Ovary (tissue), 9 donors: ENCODE results near the gene TTLL11. TPM values are rescaled to one million over a fixed set of nuclear protein-coding genes. Genes with fewer than 3 reads are reported as not detected.

Experiments
- DNase-seq, 5 donors: peaks; one replicate each; pipeline ENCODE4 v3.0.0-alpha.2; 2019 to 2020
- H3K27ac ChIP-seq, 2 donors: fragments of 200-600 bp; one replicate each; pipeline versions ENCODE4 v1.5.1 to v1.8.0; 2019 to 2022
- H3K27me3 ChIP-seq: fragments of 200-600 bp; one replicate; pipeline ENCODE4 v1.8.0; 2022
- H3K36me3 ChIP-seq: fragments of 200-600 bp; sonication (generic); one replicate; pipeline ENCODE4 v1.5.1; 2019
- H3K4me1 ChIP-seq: one replicate; pipeline ENCODE4 v1.8.1; 2013; ENCODE audit warnings: mild to moderate bottlenecking, moderate library complexity; ENCODE audit not compliant: insufficient read depth
- H3K4me3 ChIP-seq: fragments of 200-600 bp; sonication (generic); one replicate; pipeline ENCODE4 v1.5.1; 2017
- H3K9me3 ChIP-seq, 2 donors: fragments of 200-600 bp in 1 of 2; sonication (generic) in 1 of 2; one replicate each; pipeline versions ENCODE4 v1.5.1 to v1.8.1; 2013 to 2019; ENCODE audit warnings: mild to moderate bottlenecking in 1 of 2, moderate library complexity in 1 of 2
- EP300 ChIP-seq: sonication (generic); formaldehyde crosslinking; IDR thresholded peaks from one replicate; pipeline ENCODE4 v1.6.1; 2017; ENCODE audit warnings: antibody characterized with exemption
- POLR2A ChIP-seq: fragments of 450-650 bp; IDR thresholded peaks from one replicate; pipeline ENCODE4 v1.6.1; 2017; ENCODE audit warnings: antibody characterized with exemption, mild to moderate bottlenecking, moderate library complexity
- WGBS, 3 donors: extraction: QIAGEN DNeasy Blood & Tissue Kit in 1 of 3; methylation state at CpG; one replicate each; pipeline versions ENCODE4 v1.1.5 to v1.1.7; 2013 to 2017; 5-methylcytosine and 5-hydroxymethylcytosine counted together
- intact Hi-C, 4 donors: fragments of 100-400 bp; cut with DNase I; formaldehyde crosslinking; loops; one replicate each; pipeline versions ENCODE4 v1.11.0 to v1.15.1; 2022 to 2023
- polyA plus RNA-seq, 2 donors: library from polyadenylated mRNA; stranded (reverse); fragments of 200-250 nt in 1 of 2; fragments of 350-450 nt in 1 of 2; fragmentation: Illumina TruSeq in 1 of 2; extraction: RNeasy Lipid Tissue Mini Kit (QIAGEN cat#74804) in 1 of 2; gene quantifications; one replicate each; pipeline ENCODE4 v1.2.3, GENCODE V29; 2013 to 2014
- total RNA-seq, 7 donors: library from RNA; depleted of rRNA in 2 of 7; stranded (reverse); fragments of >200 nt in 2 of 7; fragmentation: NEBNext Ultra II Directional in 3 of 7; extraction: Animal tissue kit (Norgen Biotek cat#: 25700) in 3 of 7; gene quantifications; one replicate each; pipeline versions ENCODE4 v1.1.0 to v1.2.4, GENCODE V29; 2016 to 2023
- TF ChIP-seq, protein P1 (sequence below), 3 donors: fragments of 450-650 bp in 2 of 3; fragments of 200-600 bp in 1 of 3; IDR thresholded peaks; one replicate each; pipeline versions ENCODE4 v1.5.1 to v1.8.0; 2016 to 2022; ENCODE audit warnings: antibody characterized with exemption in 3 of 3, mild to moderate bottlenecking in 1 of 3
- donor health status: DM: no; HTN: no; CAD: no; lungs with moderate emphysema.
- donor health status: DM: no; HTN: no; CAD: no.
- donor health status: Bipolar disorder and iron deficiency.
- donor health status: DM: yes; HTN: yes; CAD: no.
- donor health status: DM: no; HTN: no; CAD: no.
- donor health status: DM: yes; HTN: yes; CAD: no.

Gene TTLL11
- total and polyA plus RNA-seq, 9 donors, result 6.1 to 13.5 (median 9.2) TPM

DNA sequence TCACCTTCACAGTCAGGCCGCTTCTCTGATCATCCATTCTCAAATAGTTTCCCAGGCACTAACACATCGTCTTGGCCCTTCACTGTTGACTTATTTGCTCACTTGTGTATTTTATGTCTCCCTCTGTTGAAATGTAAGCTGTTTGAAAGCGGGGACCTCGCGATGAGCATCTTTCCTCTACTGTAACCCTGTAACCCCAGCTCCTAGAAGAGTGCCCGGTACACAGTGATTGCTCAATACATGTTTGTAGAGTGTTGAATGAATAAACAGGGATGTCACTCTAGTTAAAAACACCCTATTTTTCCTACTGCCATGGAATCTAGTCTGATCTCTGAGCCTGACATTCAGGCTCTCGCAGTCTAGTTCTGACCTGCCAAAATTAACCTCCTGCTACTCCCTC lies 150.8 kb downstream of the TTLL11 start:
- no peak overlapping the region for H3K27ac ChIP-seq
- no peaks in the 10 kb centered on the region for H3K4me1 ChIP-seq
- H3K4me3 ChIP-seq, result no peak overlapping the region
- no peaks in the 10 kb centered on the region for H3K36me3 ChIP-seq
- no peaks in the 10 kb centered on the region for H3K27me3 ChIP-seq
- H3K9me3 ChIP-seq, result no peaks in the 10 kb centered on the region
- intact Hi-C loops, result no loop called here
- no peak for DNase-seq
- 94 to 98% (median 95%) methylated on average over 7 of the region's 7 CpGs for WGBS, 3 donors
- TF ChIP-seq, protein P1, sequence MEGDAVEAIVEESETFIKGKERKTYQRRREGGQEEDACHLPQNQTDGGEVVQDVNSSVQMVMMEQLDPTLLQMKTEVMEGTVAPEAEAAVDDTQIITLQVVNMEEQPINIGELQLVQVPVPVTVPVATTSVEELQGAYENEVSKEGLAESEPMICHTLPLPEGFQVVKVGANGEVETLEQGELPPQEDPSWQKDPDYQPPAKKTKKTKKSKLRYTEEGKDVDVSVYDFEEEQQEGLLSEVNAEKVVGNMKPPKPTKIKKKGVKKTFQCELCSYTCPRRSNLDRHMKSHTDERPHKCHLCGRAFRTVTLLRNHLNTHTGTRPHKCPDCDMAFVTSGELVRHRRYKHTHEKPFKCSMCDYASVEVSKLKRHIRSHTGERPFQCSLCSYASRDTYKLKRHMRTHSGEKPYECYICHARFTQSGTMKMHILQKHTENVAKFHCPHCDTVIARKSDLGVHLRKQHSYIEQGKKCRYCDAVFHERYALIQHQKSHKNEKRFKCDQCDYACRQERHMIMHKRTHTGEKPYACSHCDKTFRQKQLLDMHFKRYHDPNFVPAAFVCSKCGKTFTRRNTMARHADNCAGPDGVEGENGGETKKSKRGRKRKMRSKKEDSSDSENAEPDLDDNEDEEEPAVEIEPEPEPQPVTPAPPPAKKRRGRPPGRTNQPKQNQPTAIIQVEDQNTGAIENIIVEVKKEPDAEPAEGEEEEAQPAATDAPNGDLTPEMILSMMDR (IDR thresholded peaks at IDR 0.05), result no peak
- TF ChIP-seq POLR2A, result no peak

DNA sequence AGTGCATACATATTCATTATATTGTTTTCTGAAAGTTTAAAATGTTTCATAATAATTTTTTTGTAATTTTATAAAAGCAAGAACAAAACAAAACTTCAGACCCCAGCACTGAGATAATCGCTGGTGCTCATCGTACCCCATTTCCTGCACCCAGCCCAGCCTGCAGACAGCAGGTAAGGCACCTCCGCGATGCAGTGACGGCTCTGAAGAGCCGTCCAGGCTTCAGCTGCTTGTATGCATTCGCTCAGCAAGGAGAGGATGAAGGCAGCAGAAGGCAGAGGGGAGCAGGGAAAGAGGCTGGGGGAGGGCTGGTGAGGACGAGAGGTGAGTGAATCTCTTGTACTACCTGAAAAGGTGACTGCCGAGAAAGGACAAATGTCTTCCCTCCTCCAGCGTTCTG lies 153.5 kb downstream of the TTLL11 start:
- intact Hi-C loops, result no loop called here

GRCh38 chr9:121938621-121939020 lies 154.5 kb downstream of the TTLL11 start:
- intact Hi-C loops, result no loop called here

More for the DNA sequence above, 153.5 kb downstream of the TTLL11 start:
- 81 to 87% (median 82%) methylated on average over 10 of the region's 10 CpGs for WGBS, 3 donors
- H3K4me3 ChIP-seq, result no peak overlapping the region
- H3K36me3 ChIP-seq, result no peaks in the 10 kb centered on the region
- H3K27me3 ChIP-seq, result no peaks in the 10 kb centered on the region
- H3K9me3 ChIP-seq, result no peaks in the 10 kb centered on the region
- H3K4me1 ChIP-seq, result no peaks in the 10 kb centered on the region
- DNase-seq, result no peak
- H3K27ac ChIP-seq, result no peak overlapping the region
- no peak for TF ChIP-seq POLR2A
- TF ChIP-seq, protein P1 (IDR thresholded peaks at IDR 0.05), result no peak
- TF ChIP-seq EP300, result no peak

GRCh38 chr9:121937240-121937639 lies 155.9 kb downstream of the TTLL11 start:
- Histone ChIP-seq H3K36me3 (no peaks in the 10 kb centered on the region), H3K27me3 (no peaks in the 10 kb centered on the region), H3K27ac (no peak overlapping the region), H3K9me3 (no peaks in the 10 kb centered on the region), H3K4me1 (no peaks in the 10 kb centered on the region), H3K4me3 (no peak overlapping the region)
- DNase-seq, result no peak
- intact Hi-C loops, result no loop called here
- no peak for TF ChIP-seq POLR2A
- TF ChIP-seq, protein P1 (IDR thresholded peaks at IDR 0.05), result no peak
- WGBS, 3 donors, result 92 to 96% (median 93%) methylated on average over 2 of the region's 2 CpGs

More at GRCh38 chr9:121938621-121939020, 154.5 kb downstream of the TTLL11 start:
- Histone ChIP-seq H3K27ac (no peak overlapping the region), H3K9me3 (no peaks in the 10 kb centered on the region), H3K27me3 (no peaks in the 10 kb centered on the region), H3K4me1 (no peaks in the 10 kb centered on the region), H3K4me3 (no peak overlapping the region), H3K36me3 (no peaks in the 10 kb centered on the region)
- WGBS, 3 donors, result 76 to 79% (median 79%) methylated on average over 3 of the region's 3 CpGs
- no peak for DNase-seq
- TF ChIP-seq, protein P1 (IDR thresholded peaks at IDR 0.05), result no peak
- TF ChIP-seq EP300 (no peak), POLR2A (no peak)

DNA sequence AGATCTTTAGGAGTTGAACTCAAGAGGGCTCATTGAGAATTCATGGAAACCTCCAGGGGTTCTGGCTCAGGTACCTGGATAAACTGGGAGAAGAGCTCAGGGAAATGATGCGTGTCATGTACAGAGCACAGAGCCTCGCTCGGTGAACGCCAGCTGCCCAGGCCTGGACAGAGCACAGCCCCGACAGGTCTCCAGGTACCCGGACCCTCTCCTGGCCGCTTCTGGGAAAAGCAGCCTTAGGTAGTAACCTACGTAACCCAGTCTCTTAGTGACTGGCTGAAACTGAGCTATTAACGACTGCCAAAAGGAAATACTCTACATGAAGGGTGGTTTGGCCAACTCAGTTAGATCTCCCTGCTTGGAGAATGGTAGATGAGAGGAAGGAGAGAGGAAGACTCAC lies 157.4 kb downstream of the TTLL11 start:
- intact Hi-C loops, result no loop called here
- Histone ChIP-seq H3K4me1 (no peaks in the 10 kb centered on the region), H3K9me3 (no peaks in the 10 kb centered on the region), H3K27ac (no peak overlapping the region), H3K27me3 (no peaks in the 10 kb centered on the region), H3K4me3 (no peak overlapping the region), H3K36me3 (no peaks in the 10 kb centered on the region)
- no peak for TF ChIP-seq POLR2A
- no peak for TF ChIP-seq EP300
- TF ChIP-seq, protein P1 (IDR thresholded peaks at IDR 0.05), result no peak
- no peak for DNase-seq
- WGBS, 3 donors, result 94 to 97% (median 96%) methylated on average over 9 of the region's 9 CpGs
